K562 (cell line): ENCODE measurements around the gene SRCAP. TPM values are rescaled to one million over a fixed set of nuclear protein-coding genes. Genes with fewer than 3 reads are reported as not detected.

ENCODE experiments used
- BRCA1 ChIP-seq, 2 experiments: fragments of 450-650 bp in 1 of 2; sonication (generic) in 1 of 2; formaldehyde crosslinking in 1 of 2; IDR thresholded peaks; 2 replicates each; pipeline versions ENCODE4 v1.5.0 to v1.6.1; 2017 to 2020; ENCODE audit warnings: mild to moderate bottlenecking in 1 of 2, missing genetic modification reagents in 1 of 2
- CBFA2T3 ChIP-seq: fragments of 450-650 bp; IDR thresholded peaks from 2 replicates; pipeline ENCODE4 v1.6.1; 2017
- FOXJ3 ChIP-seq: sonication (generic); formaldehyde crosslinking; IDR thresholded peaks from 2 replicates; pipeline ENCODE4 v1.4.0; 2020; ENCODE audit warnings: mild to moderate bottlenecking, missing genetic modification reagents
- GABPB1 ChIP-seq: sonication (generic); formaldehyde crosslinking; IDR thresholded peaks from 2 replicates; pipeline ENCODE4 v1.8.0; 2022; ENCODE audit warnings: mild to moderate bottlenecking, missing genetic modification reagents
- GABPB2 ChIP-seq: fragments of 250-450 bp; sonication (Bioruptor Pico); conservative IDR thresholded peaks from 2 replicates; pipeline ENCODE4 v1.5.1; 2021; ENCODE audit warnings: mild to moderate bottlenecking
- JUN ChIP-seq, 2 experiments: sonication (generic) in 1 of 2; formaldehyde crosslinking in 1 of 2; IDR thresholded peaks; 2 replicates each; pipeline versions ENCODE4 v1.6.1 to v1.8.0; 2012 to 2022; ENCODE audit warnings: borderline replicate concordance in 2 of 2, mild to moderate bottlenecking in 2 of 2, improper control_type of control experiment in 1 of 2, low read depth in 1 of 2, low read length in 1 of 2, missing genetic modification reagents in 1 of 2
- MEF2D ChIP-seq: conservative IDR thresholded peaks from 2 replicates; pipeline ENCODE4 v1.6.1; 2016; ENCODE audit warnings: low read depth, missing genetic modification characterization, missing compliant biosample characterization
- NFRKB ChIP-seq: fragments of 450-650 bp; IDR thresholded peaks from 2 replicates; pipeline ENCODE4 v1.6.1; 2016; ENCODE audit warnings: low read depth
- POLR2AphosphoS5 ChIP-seq: IDR thresholded peaks from 2 replicates; pipeline ENCODE4 v1.6.1; 2011; ENCODE audit warnings: mild to moderate bottlenecking, low read depth, low read length, moderate library complexity; ENCODE audit not compliant: control insufficient read depth, insufficient read depth
- PRPF4 ChIP-seq: fragments of 200-400 bp; formaldehyde crosslinking; IDR thresholded peaks from one replicate; pipeline ENCODE4 v1.6.1; 2017; ENCODE audit warnings: low read length, low read depth, mild to moderate bottlenecking; ENCODE audit not compliant: insufficient read depth, poor library complexity, severe bottlenecking
- RBBP5 ChIP-seq: fragments of 200-600 bp; sonication (generic); IDR thresholded peaks from 2 replicates; pipeline ENCODE4 v1.6.1; 2012; ENCODE audit warnings: borderline replicate concordance, mild to moderate bottlenecking, low read length, control low read depth, inconsistent platforms; ENCODE audit not compliant: insufficient read depth, poor library complexity, severe bottlenecking
- SIN3B ChIP-seq: fragments of 450-650 bp; IDR thresholded peaks from 2 replicates; pipeline ENCODE4 v1.6.1; 2017; ENCODE audit warnings: low read depth, mild to moderate bottlenecking, moderate library complexity
- SRF ChIP-seq, 2 experiments: fragments of 250-450, 450-650 bp in 1 of 2; sonication (Bioruptor Pico) in 1 of 2; sonication (generic) in 1 of 2; formaldehyde crosslinking; IDR thresholded peaks; 2 replicates each; pipeline versions ENCODE4 v1.5.0 to v1.5.1; 2020 to 2022; ENCODE audit warnings: mild to moderate bottlenecking in 1 of 2, missing genetic modification reagents in 1 of 2
- TRIM24 ChIP-seq, 2 experiments: fragments of 450-650 bp; IDR thresholded peaks; 2 replicates each; pipeline ENCODE4 v1.6.1; 2016
- ZFX ChIP-seq: sonication (generic); formaldehyde crosslinking; IDR thresholded peaks from 2 replicates; pipeline ENCODE4 v1.8.0; 2022; ENCODE audit warnings: mild to moderate bottlenecking, missing genetic modification reagents, moderate library complexity
- polyA plus RNA-seq, 8 experiments: library from polyadenylated mRNA; depleted of rRNA in 4 of 8; stranded (reverse) in 5 of 8; unstranded in 3 of 8; fragments of >200 nt; fragmentation: Nextera tagmentation in 2 of 8; fragmentation: Illumina TruSeq in 1 of 8; extraction: Ambion mirVana in 2 of 8; extraction: Trizol in 1 of 8; gene quantifications; 2 replicates each; pipeline versions ENCODE4 v1.2.1 to v1.2.3, GENCODE V29; 2011 to 2014; ENCODE audit warnings: inconsistent platforms in 1 of 8, missing spikeins in 1 of 8
- total RNA-seq, 7 experiments: library from RNA; depleted of rRNA in 6 of 7; stranded (reverse); fragments of >200 nt in 6 of 7; fragmentation: Illumina TruSeq in 2 of 7; extraction: Trizol in 2 of 7; gene quantifications; 2 replicates each; pipeline versions ENCODE4 v1.2.1 to v1.2.3, GENCODE V29; 2011 to 2021; ENCODE audit warnings: low replicate concordance in 1 of 7
- TF ChIP-seq, protein P1 (sequence below), 2 experiments: fragments of 250-450 bp in 1 of 2; fragments of 450-650 bp in 1 of 2; sonication (Bioruptor Pico) in 1 of 2; IDR thresholded peaks; 2 replicates each; pipeline versions ENCODE4 v1.6.1 to v1.8.0; 2016 to 2021; ENCODE audit warnings: mild to moderate bottlenecking in 2 of 2, moderate library complexity in 2 of 2, missing compliant biosample characterization in 1 of 2, missing genetic modification characterization in 1 of 2
- TF ChIP-seq, protein P2 (sequence below), 2 experiments: fragments of 450-650 bp in 1 of 2; sonication (generic) in 1 of 2; formaldehyde crosslinking; conservative IDR thresholded peaks; 2 replicates each; pipeline versions ENCODE4 v1.4.0 to v1.8.1; 2020 to 2022; ENCODE audit warnings: mild to moderate bottlenecking in 1 of 2, missing genetic modification reagents in 1 of 2
- TF ChIP-seq, protein P3 (sequence below), 2 experiments: fragments of 450-650 bp in 1 of 2; sonication (generic) in 1 of 2; formaldehyde crosslinking in 1 of 2; IDR thresholded peaks in 1 of 2; conservative IDR thresholded peaks in 1 of 2; 2 replicates each; pipeline versions ENCODE4 v1.6.1 to v1.8.1; 2016 to 2023; ENCODE audit warnings: mild to moderate bottlenecking in 2 of 2, moderate library complexity in 2 of 2, inconsistent platforms in 1 of 2, missing genetic modification reagents in 1 of 2
- TF ChIP-seq, protein P4 (sequence below): fragments of 450-650 bp; IDR thresholded peaks from 2 replicates; pipeline ENCODE4 v1.7.0; 2016; ENCODE audit warnings: borderline replicate concordance

Gene SRCAP
- total and polyA plus RNA-seq, 9 of the 15 experiments (the other 6 are each of a cell fraction or from before 2014, with no cell fraction given) = 0.21 to 62.6 (median 5.8) TPM

DNA sequence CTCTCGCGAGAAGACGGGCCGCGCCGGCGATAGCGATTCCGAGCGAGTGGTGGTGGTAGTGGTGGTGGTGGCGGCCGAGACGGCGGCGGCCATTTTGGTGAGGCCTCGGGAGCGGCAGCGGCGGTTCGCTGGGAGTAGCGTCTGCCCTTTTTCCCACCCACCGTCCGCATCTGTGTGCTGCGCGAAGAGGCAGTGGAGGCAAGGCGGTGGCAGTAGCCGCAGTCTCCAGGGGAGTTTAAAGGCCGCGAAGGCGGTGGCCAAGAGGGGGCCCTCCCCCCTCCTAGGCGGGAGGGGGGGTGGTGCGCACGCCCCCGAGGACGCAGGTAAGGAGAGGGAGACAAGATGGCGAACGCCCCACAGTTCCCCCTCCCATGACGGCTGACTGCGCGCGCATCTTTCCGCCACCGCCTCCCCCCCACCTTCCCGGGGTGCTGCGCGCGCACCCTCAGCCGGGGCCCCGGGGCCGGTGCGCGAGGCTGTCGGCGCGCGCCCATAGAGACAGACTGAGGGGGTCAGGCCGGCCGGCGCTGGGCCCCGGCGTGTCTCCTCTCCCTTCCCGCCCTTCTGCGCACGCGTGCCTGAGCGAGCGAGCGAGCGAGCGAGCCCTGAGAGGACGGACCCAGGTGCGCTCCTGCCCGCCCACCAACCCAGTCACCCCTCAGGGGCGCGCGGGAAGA is 694 bp upstream of the SRCAP start (continued):
- TF ChIP-seq FOXJ3 (CRISPR knock-in tag) = no peak
- TF ChIP-seq, protein P1, sequence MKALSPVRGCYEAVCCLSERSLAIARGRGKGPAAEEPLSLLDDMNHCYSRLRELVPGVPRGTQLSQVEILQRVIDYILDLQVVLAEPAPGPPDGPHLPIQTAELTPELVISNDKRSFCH (CRISPR knock-in tag; IDR thresholded peaks at IDR 0.05) = no peak
- TF ChIP-seq, protein P1 (tag; IDR thresholded peaks at IDR 0.05) = no peak
- TF ChIP-seq POLR2AphosphoS5 = peak; percentile 71; the same call in 1 of the 2 replicates
- peak; percentile 99 for TF ChIP-seq ZFX (CRISPR knock-in tag)
- peak in 1 of 2 experiments; percentile 59; a peak in 1 of 4 replicates for TF ChIP-seq SRF (CRISPR knock-in tag; IDR thresholded peaks at IDR 0.05)
- TF ChIP-seq PRPF4 = no peak
- TF ChIP-seq, protein P2, sequence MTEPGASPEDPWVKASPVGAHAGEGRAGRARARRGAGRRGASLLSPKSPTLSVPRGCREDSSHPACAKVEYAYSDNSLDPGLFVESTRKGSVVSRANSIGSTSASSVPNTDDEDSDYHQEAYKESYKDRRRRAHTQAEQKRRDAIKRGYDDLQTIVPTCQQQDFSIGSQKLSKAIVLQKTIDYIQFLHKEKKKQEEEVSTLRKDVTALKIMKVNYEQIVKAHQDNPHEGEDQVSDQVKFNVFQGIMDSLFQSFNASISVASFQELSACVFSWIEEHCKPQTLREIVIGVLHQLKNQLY (CRISPR knock-in tag; conservative IDR thresholded peaks at IDR 0.05) = no peak
- TF ChIP-seq MEF2D (tag) = peak; percentile 44; the same call in 1 of the 2 replicates
- peak in 1 of 2 experiments; percentile 69; a peak in 1 of 4 replicates for TF ChIP-seq TRIM24 (IDR thresholded peaks at IDR 0.05)
- TF ChIP-seq GABPB2 (CRISPR knock-in tag) = peak; percentile 55; the same call in 1 of the 2 replicates
- TF ChIP-seq, protein P3, sequence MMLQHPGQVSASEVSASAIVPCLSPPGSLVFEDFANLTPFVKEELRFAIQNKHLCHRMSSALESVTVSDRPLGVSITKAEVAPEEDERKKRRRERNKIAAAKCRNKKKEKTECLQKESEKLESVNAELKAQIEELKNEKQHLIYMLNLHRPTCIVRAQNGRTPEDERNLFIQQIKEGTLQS (IDR thresholded peaks at IDR 0.05) = no peak
- TF ChIP-seq, protein P3 (CRISPR knock-in tag; conservative IDR thresholded peaks at IDR 0.05) = no peak
- peak; percentile 64 for TF ChIP-seq RBBP5
- peak; percentile 22; the same call in 1 of the 2 replicates for TF ChIP-seq SIN3B
- TF ChIP-seq NFRKB = peak; percentile 100
- no peak for TF ChIP-seq JUN (IDR thresholded peaks at IDR 0.05; ENCODE audit: borderline replicate concordance, low read depth, low read length)
- 0 out of 2 replicates have a peak, but pooled peaks have one; percentile 59 for TF ChIP-seq JUN (CRISPR knock-in tag; IDR thresholded peaks at IDR 0.05; ENCODE audit: borderline replicate concordance)
- TF ChIP-seq BRCA1 (IDR thresholded peaks at IDR 0.05) = no peak
- TF ChIP-seq BRCA1 (CRISPR knock-in tag; IDR thresholded peaks at IDR 0.05) = no peak
- TF ChIP-seq GABPB1 = peak; percentile 77; the same call in 1 of the 2 replicates
- TF ChIP-seq, protein P4, sequence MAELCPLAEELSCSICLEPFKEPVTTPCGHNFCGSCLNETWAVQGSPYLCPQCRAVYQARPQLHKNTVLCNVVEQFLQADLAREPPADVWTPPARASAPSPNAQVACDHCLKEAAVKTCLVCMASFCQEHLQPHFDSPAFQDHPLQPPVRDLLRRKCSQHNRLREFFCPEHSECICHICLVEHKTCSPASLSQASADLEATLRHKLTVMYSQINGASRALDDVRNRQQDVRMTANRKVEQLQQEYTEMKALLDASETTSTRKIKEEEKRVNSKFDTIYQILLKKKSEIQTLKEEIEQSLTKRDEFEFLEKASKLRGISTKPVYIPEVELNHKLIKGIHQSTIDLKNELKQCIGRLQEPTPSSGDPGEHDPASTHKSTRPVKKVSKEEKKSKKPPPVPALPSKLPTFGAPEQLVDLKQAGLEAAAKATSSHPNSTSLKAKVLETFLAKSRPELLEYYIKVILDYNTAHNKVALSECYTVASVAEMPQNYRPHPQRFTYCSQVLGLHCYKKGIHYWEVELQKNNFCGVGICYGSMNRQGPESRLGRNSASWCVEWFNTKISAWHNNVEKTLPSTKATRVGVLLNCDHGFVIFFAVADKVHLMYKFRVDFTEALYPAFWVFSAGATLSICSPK = no peak
- no peak for TF ChIP-seq CBFA2T3
